ENCODE data around the gene C6orf52.

- TF ChIP-seq CTCF (IDR thresholded peaks at IDR 0.05; ENCODE audit: low read depth, low read length, missing input control) (no peak), SP1 (IDR thresholded peaks at IDR 0.05) (no peak), ZBTB33 (IDR thresholded peaks at IDR 0.05) (no peak), JUND (IDR thresholded peaks at IDR 0.05) (no peak), REST (IDR thresholded peaks at IDR 0.05) (no peak), TAF1 (conservative IDR thresholded peaks at IDR 0.05) (no peak), HNF4G (IDR thresholded peaks at IDR 0.05) (no peak), RAD21 (IDR thresholded peaks at IDR 0.05) (no peak), GABPA (IDR thresholded peaks at IDR 0.05 in 1 of 2, conservative IDR thresholded peaks at IDR 0.05 in 1 of 2) (no peak), RXRA (IDR thresholded peaks at IDR 0.05) (no peak), ATF3 (IDR thresholded peaks at IDR 0.05) (no peak), MAX (IDR thresholded peaks at IDR 0.05) (no peak), YY1 (IDR thresholded peaks at IDR 0.05) (no peak)
Measured at GRCh38 chr6:10725716-10726115, 31.3 kb upstream of the C6orf52 start.
